SK-MEL-5 (cell line): Measurements from ENCODE around the gene ARID2. TPM values are rescaled to one million over a fixed set of nuclear protein-coding genes. Genes with fewer than 3 reads are reported as not detected.

Source experiments
- DNase-seq: peaks from one replicate; pipeline ENCODE4 v3.0.0-alpha.2; 2016; ENCODE audit warnings: low read depth, low spot score
- in situ Hi-C: cut with HindIII; loops from 2 replicates; pipeline ENCODE4 v1.10.0; 2016; ENCODE audit warnings: low sequenced_read_pairs, high pct_unique_total_duplicates, low pct_unique_long_range_greater_than_20kb
- total RNA-seq: library from RNA; depleted of rRNA; stranded (reverse); fragments of >200 nt; shearing (Covaris generic); gene quantifications from 2 replicates; pipeline ENCODE4 v1.2.3, GENCODE V29; 2014

ARID2 gene
- total RNA-seq, 1 experiment from 2014 or later, result 21.9 TPM

DNA sequence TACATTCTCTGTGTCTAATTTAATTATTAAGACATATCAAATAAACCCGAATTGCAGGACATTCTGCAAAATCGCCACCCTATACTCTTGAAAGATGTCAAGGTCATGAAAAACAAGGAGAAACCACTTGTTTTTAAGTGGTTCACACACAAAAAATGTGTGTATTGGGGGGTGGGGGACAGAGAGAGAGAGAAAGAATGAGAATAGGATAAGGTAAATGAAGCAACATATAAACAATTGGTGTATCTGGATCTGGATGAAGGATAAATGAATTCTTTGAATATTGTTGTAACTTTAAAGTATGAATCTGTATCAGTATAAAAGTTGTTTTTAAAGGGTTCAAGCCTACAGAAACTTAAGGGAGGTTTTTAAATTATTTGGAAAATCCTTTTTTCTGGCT is 72.1 kb downstream of the ARID2 start:
- no peak for DNase-seq

DNA sequence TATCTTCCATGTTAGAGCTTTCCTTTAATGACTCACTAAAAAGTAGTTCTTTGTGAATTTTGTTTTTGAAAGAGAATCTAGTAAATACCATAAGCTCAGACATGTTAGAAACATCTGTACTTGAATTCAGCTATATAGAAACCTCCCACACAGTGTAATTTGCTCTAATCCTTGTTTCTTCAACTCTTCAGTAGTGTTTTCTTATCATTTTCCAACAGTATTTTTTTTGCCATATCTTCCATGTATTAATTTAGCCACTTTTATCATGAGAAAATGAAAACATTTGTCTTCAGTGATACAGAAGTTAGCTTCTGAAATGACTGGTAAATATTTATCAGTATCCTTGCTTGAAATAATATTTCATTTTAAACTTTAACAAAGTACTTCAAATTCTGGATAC is 73.6 kb downstream of the ARID2 start:
- in situ Hi-C loops, result no loop called here
- no peak for DNase-seq

More for the DNA sequence above, 72.1 kb downstream of the ARID2 start:
- in situ Hi-C loops, result no loop called here

DNA sequence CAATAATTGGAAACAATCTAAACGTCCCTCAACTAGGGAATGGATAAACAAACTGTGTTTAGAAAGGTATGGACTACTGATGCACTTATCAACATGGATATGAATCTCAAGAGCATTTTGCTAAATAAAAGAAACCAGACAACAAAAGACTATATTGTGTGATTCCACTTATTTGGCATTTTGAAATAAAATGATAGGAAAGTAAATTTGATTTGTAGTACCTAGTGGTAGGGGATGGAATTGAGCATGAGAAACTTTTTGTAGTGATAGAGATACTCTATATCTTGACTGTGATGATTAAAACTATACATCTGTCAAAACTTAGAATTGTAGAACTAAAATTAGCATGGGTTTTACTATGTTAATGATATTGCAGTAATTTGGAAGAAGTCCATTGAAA is 87.1 kb downstream of the ARID2 start:
- no peak for DNase-seq
- in situ Hi-C loops, result no loop called here

DNA sequence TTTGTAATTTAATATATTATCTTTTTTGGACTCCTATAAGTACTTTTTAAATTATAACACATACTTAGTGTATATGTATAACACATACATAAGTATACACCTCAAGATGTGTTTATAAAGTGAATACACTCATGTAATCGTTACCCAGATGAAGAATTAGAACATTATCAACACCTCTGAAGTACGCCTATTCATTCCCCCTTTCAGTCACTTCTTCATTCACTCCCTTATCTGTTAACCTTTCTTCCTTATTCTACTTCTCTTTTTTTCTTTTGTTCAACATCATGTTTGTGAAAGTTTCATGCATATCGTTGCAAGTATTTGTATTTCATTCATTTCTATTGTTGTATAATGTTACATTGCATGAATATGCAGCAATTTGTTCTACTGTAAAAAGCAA is 98.5 kb downstream of the ARID2 start:
- DNase-seq, result no peak
- in situ Hi-C loops, result no loop called here

DNA sequence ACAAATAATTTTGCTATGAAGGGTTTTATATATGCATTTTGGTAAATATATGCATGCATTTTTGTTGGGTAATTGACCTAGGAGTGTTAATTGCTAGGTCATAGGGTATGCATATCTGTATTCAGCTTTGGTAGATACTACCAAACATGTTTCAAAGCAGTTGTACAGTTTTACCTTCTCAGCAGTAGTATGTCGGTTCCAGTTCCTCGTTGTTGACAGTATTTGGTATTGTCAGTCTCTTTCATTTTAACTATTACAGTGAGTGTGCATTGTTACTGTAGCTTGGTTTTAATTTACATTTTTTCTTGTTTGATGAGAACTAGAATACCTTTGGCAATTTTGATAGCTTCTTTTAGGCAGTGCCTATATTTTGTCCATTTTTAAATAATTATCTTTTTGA is 98.9 kb downstream of the ARID2 start:
- no peak for DNase-seq
- in situ Hi-C loops, result no loop called here

DNA sequence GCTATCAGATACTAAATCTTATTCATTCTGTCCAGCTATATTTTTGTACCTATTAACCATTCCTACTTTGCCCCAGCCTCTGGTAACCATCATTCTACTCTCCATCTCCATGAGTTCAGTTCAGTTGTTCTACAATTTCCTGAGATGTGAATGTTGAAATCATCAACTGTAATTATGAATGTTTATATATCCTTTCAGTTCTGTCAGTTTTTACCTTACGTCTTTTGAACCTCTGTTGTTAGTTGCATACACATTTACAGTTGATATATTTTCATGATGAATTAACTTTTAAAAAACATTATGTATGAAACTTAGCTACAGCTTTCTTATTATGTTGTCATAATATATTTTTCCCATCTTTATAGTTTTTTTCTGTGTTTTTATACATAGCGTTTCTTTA is 102.1 kb downstream of the ARID2 start:
- no peak for DNase-seq
- in situ Hi-C loops, result no loop called here

DNA sequence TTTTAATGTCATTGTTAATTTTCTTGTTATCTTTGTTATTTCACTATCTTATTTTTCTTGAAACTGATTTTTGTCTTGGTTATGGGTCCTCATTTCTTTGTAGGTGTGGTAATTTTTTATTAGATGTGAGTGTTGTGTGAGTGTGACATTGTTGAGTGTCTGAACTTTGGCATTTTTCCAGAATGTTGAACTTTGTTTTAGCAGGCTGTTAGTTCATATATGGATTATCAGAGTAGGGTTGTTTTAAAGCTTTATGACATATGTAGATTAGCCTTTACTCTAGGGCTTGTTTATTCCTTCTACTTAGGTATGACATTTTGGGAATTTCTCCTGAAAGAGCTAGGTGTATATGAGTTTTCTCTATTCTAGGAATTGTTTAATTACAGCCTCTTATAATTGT is 103.9 kb downstream of the ARID2 start:
- in situ Hi-C loops, result no loop called here

DNA sequence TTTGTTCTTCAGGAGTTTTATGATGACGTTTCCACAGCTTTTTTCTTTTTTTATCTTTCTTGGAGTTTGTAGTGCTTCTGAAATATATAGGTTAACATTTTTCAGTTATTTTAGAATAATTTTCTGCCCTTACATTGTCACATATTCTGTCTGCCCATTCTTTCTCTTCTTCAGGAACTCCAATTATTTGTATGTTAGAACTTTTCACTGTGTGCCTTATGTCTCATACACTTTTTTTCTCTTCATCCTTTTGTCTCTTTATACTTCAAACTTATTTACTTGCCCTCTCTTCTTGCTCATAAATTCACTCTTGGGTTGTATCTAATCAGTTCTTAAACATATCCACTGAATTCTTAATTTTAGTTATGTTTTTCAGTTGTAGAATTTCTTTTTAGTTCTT is 105.3 kb downstream of the ARID2 start:
- in situ Hi-C loops, result no loop called here
- no peak for DNase-seq

More for the DNA sequence above, 103.9 kb downstream of the ARID2 start:
- DNase-seq, result no peak

DNA sequence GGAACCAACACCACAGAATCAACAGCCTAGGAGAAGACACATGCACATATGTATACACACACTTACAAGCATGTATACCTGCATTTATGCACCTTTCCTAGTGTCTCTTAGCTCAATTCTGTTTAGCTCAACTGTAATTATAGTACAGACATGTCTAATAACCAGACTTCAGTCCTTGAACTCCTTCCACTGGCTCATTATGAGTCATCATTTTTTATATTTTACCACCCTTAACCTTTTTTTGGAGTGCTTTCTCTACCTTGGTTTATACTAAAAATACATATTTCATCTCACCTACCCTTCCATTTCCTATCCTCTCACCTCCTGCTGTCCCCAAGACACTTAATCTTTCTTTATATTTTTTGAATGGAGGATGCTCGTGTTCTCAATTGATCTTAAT is 110.4 kb downstream of the ARID2 start:
- in situ Hi-C loops, result no loop called here
- no peak for DNase-seq

DNA sequence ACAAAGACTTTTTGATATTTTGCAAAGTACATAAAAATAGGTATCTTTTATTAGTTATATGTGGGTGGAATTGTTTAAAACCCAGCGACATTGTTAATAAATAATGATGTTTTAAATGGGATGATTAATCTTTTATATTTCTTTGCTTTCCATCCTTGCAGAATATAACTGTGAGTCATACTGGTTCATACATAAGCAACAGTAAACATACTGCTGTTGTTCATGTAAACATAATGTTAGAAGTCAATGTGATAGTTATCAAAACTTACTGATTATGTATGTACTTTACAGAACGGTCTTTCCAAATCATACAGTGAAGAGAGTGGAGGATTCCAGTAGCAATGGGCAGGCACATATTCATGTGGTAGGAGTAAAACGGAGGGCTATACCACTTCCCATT is 119.8 kb downstream of the ARID2 start:
- DNase-seq, result no peak
- in situ Hi-C loops, result no loop called here

DNA sequence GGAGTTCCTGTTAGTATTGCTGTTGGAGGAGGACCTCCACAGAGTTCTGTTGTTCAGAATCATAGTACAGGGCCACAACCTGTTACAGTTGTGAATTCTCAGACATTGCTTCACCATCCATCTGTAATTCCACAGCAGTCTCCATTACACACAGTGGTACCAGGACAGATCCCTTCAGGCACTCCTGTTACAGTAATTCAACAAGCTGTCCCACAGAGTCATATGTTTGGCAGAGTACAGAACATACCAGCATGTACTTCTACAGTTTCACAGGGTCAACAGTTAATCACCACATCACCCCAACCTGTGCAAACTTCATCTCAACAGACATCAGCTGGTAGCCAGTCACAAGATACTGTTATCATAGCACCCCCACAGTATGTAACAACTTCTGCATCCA is 120.8 kb downstream of the ARID2 start:
- DNase-seq, result no peak
- in situ Hi-C loops, result no loop called here

DNA sequence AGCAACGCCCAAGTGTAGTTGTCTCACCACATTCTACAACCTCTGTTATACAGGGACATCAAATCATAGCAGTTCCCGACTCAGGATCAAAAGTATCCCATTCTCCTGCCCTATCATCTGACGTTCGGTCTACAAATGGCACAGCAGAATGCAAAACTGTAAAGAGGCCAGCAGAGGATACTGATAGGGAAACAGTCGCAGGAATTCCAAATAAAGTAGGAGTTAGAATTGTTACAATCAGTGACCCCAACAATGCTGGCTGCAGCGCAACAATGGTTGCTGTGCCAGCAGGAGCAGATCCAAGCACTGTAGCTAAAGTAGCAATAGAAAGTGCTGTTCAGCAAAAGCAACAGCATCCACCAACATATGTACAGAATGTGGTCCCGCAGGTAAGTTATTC is 123.0 kb downstream of the ARID2 start:
- no peak for DNase-seq
- in situ Hi-C loops, result no loop called here

DNA sequence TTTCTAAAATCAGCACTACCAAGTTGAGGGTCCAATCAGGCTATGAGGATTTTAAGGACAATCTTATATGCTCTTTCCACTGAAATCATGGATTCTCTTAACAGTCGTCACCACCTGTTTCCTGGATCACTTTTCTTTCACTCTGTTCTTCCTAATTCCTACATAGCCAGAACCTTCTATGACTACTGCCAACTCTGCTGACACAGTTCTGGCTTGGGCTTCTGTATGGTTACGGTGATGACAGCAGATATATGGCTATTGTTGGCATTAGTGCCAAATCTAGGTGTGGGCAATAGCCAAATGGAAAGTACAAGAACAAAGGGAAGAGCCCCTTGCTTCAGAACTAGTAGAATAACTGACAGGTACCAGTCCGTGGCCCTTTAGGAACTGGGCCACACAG is 124.0 kb downstream of the ARID2 start:
- no peak for DNase-seq
- in situ Hi-C loops, result no loop called here

DNA sequence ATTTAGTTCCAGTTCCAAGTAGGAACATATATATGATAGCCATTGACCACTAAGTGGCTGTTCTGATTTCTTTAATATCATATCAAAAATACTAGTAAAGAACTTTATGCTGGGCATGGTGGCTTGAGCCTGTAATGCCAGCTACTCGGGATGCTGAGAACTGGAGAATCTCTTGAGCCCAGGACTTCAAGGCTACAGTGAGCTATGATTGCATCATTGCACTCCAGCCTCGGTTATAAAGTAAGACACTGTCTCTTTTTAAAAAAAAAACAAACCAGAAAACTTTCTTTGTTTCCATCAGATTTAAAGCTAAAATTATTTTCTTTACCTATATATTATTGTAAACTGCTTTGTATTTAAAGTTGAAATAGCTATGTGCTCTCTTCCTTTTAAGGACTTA is 133.8 kb downstream of the ARID2 start:
- in situ Hi-C loops, result no loop called here
- DNase-seq, result no peak

DNA sequence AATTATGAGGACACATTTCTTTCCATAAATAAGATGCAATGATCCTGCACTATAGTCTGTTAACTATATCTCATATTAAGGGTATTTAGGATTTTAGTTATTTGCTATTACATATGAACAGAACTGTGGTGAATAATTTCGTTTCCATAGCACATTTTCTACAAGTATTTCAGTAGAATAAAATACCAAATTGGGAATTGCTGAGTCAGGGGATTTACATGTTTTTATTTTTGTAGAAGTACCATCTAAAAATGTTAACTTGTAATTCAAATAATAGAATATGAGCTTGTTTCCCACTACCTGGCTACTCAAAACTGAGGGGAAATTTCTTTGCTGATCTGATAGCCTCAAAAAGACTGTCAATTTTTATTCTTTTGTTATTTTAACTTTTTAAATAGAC is 136.8 kb downstream of the ARID2 start:
- in situ Hi-C loops, result no loop called here
- DNase-seq, result no peak

DNA sequence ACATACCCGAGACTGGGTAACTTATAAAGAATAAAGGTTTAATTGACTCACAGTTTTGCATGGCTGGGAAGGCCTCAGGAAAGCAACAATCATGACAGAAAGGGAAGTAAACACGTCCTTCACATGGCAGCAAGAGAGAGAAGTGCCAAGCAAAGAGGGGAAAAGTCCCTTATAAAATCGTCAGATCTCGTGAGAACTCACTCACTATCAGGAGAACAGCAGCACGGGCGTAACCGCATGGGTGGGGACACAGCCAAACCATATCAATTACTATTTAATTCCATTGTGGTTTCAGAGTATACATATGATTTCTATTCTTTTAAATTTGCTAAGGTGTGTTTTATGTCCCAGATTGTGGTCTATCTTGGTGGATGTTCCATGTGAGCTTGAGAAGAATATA is 142.9 kb downstream of the ARID2 start:
- in situ Hi-C loops, result no loop called here
- DNase-seq, result no peak

DNA sequence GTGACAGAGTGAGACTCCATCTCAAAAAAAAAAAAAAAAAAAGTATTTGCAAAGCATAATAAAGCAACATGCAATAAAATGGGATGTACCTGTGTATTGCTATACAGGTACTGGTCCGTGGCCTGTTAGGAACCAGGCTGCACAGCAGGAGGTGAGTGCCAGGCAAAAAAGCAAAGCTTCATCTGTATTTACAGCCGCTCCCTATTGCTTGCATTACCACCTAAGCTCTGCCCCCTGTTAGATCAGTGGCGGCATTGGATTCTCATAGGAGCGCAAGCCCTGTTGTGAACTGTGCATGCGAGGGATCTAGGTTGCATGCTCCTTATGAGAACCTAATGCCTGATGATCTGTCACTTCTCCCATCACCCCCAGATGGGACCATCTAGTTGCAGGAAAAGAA is 147.6 kb downstream of the ARID2 start:
- DNase-seq, result no peak
- in situ Hi-C loops, result no loop called here

DNA sequence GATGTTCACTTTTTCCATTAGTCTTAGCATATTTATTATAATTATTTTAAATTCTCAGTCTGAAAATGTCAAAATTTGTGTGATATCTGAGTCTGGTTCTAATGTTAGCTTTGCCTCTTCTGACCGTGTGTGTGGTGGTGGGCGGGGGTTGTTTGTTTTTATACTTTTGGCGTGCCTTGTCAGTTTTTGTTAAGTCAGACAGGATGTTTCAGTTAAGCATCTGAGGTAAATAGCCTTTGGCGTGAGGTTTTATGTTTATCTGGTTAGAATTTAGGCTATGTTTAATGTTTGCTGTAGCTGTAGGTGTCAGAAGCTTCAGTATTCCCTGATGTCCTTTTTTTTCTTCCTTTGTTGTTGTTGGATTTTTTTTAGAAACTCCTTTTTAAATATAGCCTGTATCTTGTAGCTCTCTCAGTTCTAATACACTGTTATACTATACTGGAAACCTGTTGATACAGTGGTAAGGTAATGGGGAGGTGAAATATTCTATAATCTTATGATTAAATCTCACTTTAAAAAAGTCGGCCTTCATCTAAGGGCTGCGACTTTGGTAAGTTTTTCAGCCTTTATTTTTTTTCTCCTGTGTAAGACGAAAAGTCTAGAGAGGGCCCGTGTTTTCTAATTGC is 149.2 kb downstream of the ARID2 start:
- in situ Hi-C loops, result no loop called here
- DNase-seq, result no peak

DNA sequence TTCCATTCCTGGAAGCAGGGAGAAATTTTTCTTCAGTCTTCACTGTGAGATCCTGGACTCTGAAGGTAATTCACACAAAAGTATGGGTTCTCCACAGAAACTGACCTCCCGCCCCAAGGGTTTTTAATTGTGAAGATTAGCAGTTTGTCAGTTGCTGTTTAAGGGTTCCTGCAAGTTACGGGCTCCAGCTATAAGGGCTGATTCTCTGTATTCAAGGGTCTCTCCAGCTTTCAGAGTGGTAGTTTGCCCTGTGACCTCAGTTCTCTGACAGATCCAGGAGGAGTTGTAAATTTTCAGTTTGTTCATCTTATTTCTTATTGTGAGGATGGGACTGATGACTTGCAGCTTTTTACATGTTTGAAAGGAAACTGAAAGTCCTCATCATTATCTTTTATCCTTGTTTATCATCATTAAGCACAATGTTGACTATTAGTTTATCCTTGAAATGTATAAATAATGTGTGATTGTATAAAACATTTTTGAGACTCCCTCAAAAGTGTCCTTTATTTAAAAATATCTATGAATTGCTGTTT is 149.9 kb downstream of the ARID2 start:
- no peak for DNase-seq
- in situ Hi-C loops, result no loop called here

DNA sequence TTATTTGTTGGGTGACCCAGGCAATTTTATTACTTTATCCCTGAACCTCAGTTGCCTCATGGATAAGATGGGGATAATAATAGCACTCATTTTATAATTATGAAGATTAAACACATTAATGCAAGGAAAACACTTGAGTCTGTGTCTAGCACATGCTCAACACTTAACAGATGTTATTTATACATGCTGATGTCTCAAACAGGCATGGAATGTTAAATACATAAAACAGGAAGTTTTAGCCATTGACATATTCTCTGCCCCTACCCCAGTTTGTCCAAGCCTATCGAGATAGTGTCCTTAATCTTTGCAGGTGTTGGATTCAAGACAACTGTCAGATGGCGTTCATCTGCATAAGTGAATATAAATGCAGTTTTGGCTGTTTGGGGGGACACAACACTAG is 151.0 kb downstream of the ARID2 start:
- no peak for DNase-seq
- in situ Hi-C loops, result no loop called here
